ENCODE measurements around the gene SERPINA12. TPM values are rescaled to one million over a fixed set of nuclear protein-coding genes. Genes with fewer than 3 reads are reported as not detected.

Gene SERPINA12
- total and polyA plus RNA-seq, 8 donors: not detected

DNA sequence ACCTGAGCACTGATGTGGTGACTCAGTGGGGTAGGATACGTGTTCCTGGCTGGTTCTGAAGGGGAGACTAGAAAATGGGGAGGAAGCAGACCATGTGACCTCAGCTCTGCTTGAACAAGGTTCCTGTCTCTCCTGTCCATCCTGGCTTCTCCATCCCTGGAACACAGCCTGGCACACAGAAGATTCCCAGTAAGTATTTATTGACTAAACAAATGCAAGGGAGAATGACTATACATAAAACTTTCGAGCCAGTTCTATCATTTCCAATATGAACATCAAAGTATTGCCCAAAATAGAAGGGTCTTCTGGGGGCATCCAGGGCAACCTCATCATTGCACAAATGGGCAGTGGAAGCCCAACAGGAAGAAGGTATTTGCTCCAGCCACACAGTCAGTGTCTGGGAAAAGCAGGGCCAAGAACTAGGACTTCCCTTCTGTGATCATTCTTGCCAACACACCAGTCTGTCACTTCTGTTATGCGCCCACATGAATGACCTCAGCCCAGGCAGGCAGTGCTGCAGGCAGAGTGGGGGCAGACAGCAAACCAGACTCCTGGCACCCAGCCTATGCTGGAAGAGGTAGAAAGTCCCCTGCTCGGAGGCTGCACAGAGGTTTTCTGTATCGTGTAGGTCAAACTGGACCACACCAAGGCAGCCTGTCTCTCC lies 27.7 kb downstream of the SERPINA12 start:
- Histone ChIP-seq H3K27ac (no peak overlapping the region), H3K4me3 (no peak overlapping the region), H3K27me3 (peaks cover 0 to 14% of the 10 kb centered on the region in 2 donors), H3K4me1 (peaks cover 0 to 2% of the 10 kb centered on the region in 2 donors), H3K36me3 (no peaks in the 10 kb centered on the region), H3K9me3 (peaks cover 0 to 15% of the 10 kb centered on the region in 2 donors)
- no peak for DNase-seq
- ATAC-seq: no peak
- intact Hi-C loops (cut with DNase I): loop anchor here in 1 of 2 donors (10.0 kb wide), 1 partner anchor 127 kb away; no protein-coding TSS in a partner anchor
- no peak for TF ChIP-seq CTCF (IDR thresholded peaks at IDR 0.05)

- intact Hi-C loops (cut with DNase I): loop anchor here in 1 of 2 donors (10.0 kb wide), 1 partner anchor 126 kb away; no protein-coding TSS in a partner anchor
- DNase-seq: no peak
- TF ChIP-seq CTCF (IDR thresholded peaks at IDR 0.05): no peak
Observed at GRCh38 chr14:94480809-94481208, 28.5 kb downstream of the SERPINA12 start.

DNA sequence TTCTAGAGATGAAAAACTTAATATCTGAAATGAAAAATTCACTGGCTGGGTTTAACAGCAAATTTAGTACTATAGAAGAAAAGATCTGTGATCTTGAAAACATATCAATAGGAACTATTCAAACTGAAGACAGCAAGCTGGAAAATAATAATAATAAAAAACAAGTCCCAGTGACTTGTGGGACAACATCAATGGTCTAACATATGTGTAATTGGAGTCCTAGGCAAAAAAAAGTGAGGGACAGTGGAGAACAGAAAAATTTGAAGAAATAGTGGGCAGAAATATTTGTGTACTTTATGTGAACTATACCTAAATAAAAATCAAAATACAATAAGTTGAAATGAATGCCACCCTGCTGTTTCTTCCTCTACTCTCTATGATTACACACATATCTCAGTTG lies 30.8 kb downstream of the SERPINA12 start:
- no peak for TF ChIP-seq CTCF (IDR thresholded peaks at IDR 0.05)
- no peaks in the 10 kb centered on the region for H3K36me3 ChIP-seq
- no peaks in the 10 kb centered on the region for H3K27me3 ChIP-seq
- no peak overlapping the region for H3K27ac ChIP-seq
- peaks cover 0 to 15% of the 10 kb centered on the region in 2 donors for H3K9me3 ChIP-seq
- ATAC-seq: no peak
- DNase-seq: no peak
- H3K4me3 ChIP-seq: no peak overlapping the region
- intact Hi-C loops (cut with DNase I): no loop called here
- H3K4me1 ChIP-seq: no peaks in the 10 kb centered on the region

More at GRCh38 chr14:94480809-94481208, 28.5 kb downstream of the SERPINA12 start:
- peaks cover 0 to 8% of the 10 kb centered on the region in 2 donors for H3K27me3 ChIP-seq
- H3K9me3 ChIP-seq: peaks cover 0 to 15% of the 10 kb centered on the region in 2 donors
- H3K4me3 ChIP-seq: no peak overlapping the region
- no peak for ATAC-seq
- no peaks in the 10 kb centered on the region for H3K4me1 ChIP-seq
- H3K27ac ChIP-seq: no peak overlapping the region
- no peaks in the 10 kb centered on the region for H3K36me3 ChIP-seq

DNA sequence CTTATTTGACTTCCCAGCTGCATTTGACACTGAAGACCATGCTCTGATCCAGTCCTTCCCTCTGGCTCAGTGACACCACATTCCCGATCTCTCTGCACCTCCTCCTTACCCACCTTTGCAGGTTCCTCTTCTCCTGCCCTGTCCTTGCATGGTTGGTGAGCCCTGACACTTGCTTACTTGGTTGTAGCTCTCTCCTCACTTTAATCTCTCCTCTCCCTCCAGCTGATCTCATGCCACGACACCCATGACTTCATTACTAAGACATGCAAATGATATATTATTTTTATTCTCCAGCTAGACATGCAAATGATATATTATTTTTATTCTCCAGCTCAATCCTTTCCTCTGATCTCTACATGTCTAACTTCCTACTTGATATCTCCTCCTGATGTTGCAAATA lies 33.2 kb downstream of the SERPINA12 start, which contains the start of gene SERPINA9:
SERPINA9 (minus strand) TSS at position 175 of the 400 bp plus-strand sequence. CDS start 6,357 bp downstream, outside the sequence.
- DNase-seq (no peak), ATAC-seq (no peak)
- Histone ChIP-seq H3K4me3 (no peak within 1 kb of the TSS), H3K27ac (no peak within 1 kb of the TSS), H3K4me1 (no peaks in the 10 kb centered on the region), H3K36me3 (no peaks in the 10 kb centered on the region), H3K9me3 (peaks cover 0 to 15% of the 10 kb centered on the region in 2 donors), H3K27me3 (peaks cover 0 to 4% of the 10 kb centered on the region in 2 donors)
- TF ChIP-seq CTCF (IDR thresholded peaks at IDR 0.05): no peak
- intact Hi-C loops (cut with DNase I): no loop called here

DNA sequence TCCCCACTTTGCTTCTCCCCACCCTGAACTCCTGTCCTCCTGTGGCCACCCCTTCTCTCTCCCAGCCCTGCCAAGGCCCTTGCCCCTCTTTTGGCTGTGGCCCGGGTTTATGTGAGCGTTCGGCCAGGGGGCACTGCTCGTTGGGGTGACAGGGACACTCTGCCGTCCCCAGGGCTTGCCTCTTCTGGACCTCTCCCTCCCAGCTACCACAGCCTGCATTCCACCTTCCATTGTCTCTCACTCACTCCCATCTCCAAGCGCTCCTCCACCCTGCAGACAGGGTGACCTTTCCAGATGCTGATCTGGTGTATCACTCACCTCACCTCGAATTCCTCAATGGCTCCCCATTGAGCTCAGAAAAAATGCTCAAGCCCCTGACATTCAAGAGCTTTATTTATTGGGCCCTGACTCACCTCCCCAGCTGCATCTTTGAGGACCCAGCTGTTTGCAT lies 34.7 kb downstream of the SERPINA12 start:
- H3K4me3 ChIP-seq: no peak overlapping the region
- ATAC-seq: no peak
- DNase-seq: no peak
- H3K27ac ChIP-seq: no peak overlapping the region
- H3K27me3 ChIP-seq: peaks cover 0 to 4% of the 10 kb centered on the region in 2 donors
- intact Hi-C loops (cut with DNase I): no loop called here
- no peaks in the 10 kb centered on the region for H3K4me1 ChIP-seq
- no peaks in the 10 kb centered on the region for H3K36me3 ChIP-seq
- H3K9me3 ChIP-seq: peaks cover 0 to 14% of the 10 kb centered on the region in 2 donors
- no peak for TF ChIP-seq CTCF (IDR thresholded peaks at IDR 0.05)

All from left lung (tissue), 10 donors.